A549 treated with AZD9567 at 1 μM for 4 hours (cell line): ENCODE measurements around the gene GYG2. TPM values are rescaled to one million over a fixed set of nuclear protein-coding genes. Genes with fewer than 3 reads are reported as not detected.

Experiments used
- total RNA-seq: library from RNA; stranded (reverse); fragments of 200-300 nt; extraction: Qiagen RNA extraction; gene quantifications from 5 replicates; pipeline ENCODE4 v1.2.3, GENCODE V29; 2022; ENCODE audit not compliant: insufficient read depth

Gene GYG2
- 1.4 to 4.5 TPM (median 4.1 TPM) in 5 replicates for total RNA-seq

DNA sequence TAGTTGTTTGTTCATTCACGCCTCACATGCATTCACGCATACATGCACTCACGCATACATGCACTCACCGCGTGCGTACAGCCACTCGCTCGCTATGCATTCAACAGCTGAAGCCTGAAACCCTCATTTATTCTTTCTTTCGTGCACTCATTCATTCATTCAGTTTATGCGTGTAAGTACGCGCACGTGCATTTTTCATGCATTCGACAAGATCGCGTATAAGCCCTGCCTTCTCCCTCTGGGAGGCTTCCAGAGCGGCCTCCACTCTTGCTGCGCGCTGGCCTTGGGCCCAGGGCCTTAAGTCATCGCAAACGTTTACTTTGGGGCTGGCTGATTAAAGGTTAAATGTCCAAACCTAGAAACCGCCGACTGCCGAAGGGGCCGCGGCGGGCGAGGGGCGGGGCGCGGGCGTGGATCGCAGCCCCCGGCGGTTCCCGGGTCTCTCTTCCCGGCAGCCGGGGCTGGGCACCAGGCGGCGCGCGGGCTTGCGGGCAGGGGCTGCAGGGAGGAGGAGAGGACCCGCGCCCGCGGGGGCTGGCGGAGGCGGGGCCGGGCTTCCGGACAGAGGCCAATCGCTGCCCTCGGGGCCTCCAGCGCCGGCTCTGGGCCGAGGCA is at the start of gene GYG2:
GYG2 (plus strand) TSS at position 587 of the 615 bp plus-strand sequence. CDS start 1,259 bp downstream, outside the sequence.

DNA sequence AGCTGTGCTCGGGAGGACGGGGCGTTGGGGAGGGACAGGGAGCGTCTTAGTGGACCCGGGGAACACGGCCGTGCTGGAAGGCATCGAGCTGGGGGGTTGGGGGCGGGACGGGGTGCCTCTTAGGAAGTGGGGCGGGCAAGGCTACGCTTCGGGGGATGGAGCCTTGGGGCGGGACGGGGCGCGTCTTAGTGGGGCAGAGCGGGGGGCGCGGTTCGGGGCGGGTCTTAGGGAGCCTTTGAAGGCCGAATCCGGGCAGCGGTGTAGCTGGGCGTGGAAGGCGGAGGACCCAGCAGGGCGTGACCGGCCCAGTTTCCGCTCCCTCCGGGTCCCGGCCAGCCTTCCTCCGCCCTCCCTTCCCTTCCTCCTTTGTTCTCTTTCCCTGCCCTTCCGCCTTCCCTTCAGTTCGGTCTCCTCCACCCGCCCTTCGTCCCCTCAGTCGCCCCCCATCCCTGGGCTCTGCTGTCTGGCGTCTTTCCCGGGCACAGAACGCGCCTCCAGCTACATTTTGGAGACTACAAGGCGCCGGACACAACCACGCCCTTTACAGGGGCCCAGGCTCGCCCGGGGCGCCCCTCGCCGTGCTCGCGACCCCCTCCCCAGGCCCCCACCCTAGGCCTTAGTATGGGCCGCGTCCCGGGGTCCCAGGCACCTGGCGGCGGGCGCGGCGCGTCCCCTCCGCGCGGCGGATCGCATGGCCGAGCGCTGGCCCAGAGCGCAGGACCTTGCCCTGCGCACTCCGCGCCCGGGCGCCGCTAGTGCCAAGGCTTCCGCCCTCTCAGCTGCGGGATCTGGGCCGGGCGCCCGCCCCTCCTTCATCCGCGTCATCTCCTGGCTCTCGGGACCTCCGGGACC is 100.1 kb downstream of the GYG2 start, which contains the start of gene ARSD:
ARSD (minus strand) TSS at position 757 of the 852 bp plus-strand sequence; CDS start at position 693, 64 bp downstream.

Other genes with a start within 250 kb of the GYG2 start
- 279 to 322 TPM (median 280 TPM) in 5 replicates for gene CD99, start 137.6 kb upstream of the GYG2 start, total RNA-seq
- gene XG, start 76.9 kb upstream of the GYG2 start, total RNA-seq: not detected in 5 replicates
- 14.0 to 15.3 TPM (median 14.3 TPM) in 5 replicates for gene ARSD, start 100.4 kb downstream of the GYG2 start, total RNA-seq
- gene ARSH, start 177.6 kb downstream of the GYG2 start, total RNA-seq: not detected in 5 replicates
- not detected in 5 replicates for gene ARSF, start 212.5 kb downstream of the GYG2 start, total RNA-seq